Left lung (tissue), 10 donors: ENCODE results near the gene XPO5. TPM values are rescaled to one million over a fixed set of nuclear protein-coding genes. Genes with fewer than 3 reads are reported as not detected.
A peak's percentile ranks its signal among the peaks of the same experiment; 100 is the strongest.

Experiments
- ATAC-seq: fragments of 200-7000 bp; cut with Tn5 transposase; one replicate; pipeline ENCODE4 v1.9.1; 2020; ENCODE audit warnings: moderate library complexity
- DNase-seq, 4 donors: peaks; one replicate each; pipeline ENCODE4 v3.0.0-alpha.2; 2013 to 2020
- H3K27ac ChIP-seq, 2 donors: fragments of 200-600 bp; sonication (generic) in 1 of 2; one replicate each; pipeline versions ENCODE4 v1.5.0 to v1.8.0; 2020 to 2021
- H3K27me3 ChIP-seq, 2 donors: fragments of 200-600 bp; sonication (generic) in 1 of 2; one replicate each; pipeline versions ENCODE4 v1.5.0 to v1.8.0; 2020 to 2021
- H3K36me3 ChIP-seq, 2 donors: fragments of 200-600 bp; sonication (generic) in 1 of 2; one replicate each; pipeline versions ENCODE4 v1.5.0 to v1.8.0; 2020 to 2021
- H3K4me1 ChIP-seq, 2 donors: fragments of 200-600 bp; one replicate each; pipeline ENCODE4 v1.8.0; 2021
- H3K4me3 ChIP-seq, 2 donors: fragments of 200-600 bp; sonication (generic) in 1 of 2; one replicate each; pipeline versions ENCODE4 v1.5.0 to v1.8.0; 2020 to 2021; ENCODE audit warnings: mild to moderate bottlenecking in 1 of 2
- H3K9me3 ChIP-seq, 2 donors: fragments of 200-600 bp; sonication (generic) in 1 of 2; one replicate each; pipeline versions ENCODE4 v1.5.0 to v1.8.0; 2020 to 2021
- CTCF ChIP-seq, 2 donors: fragments of 200-600 bp; sonication (generic) in 1 of 2; IDR thresholded peaks; one replicate each; pipeline versions ENCODE4 v1.5.0 to v1.8.0; 2021; ENCODE audit warnings: antibody characterized with exemption in 2 of 2
- intact Hi-C, 2 donors: fragments of 100-400 bp; cut with DNase I; formaldehyde crosslinking; loops; one replicate each; pipeline versions ENCODE4 v1.11.2 to v1.14.2; 2022
- polyA plus RNA-seq, 6 donors: library from polyadenylated mRNA; unstranded; fragments of 120-200 nt; gene quantifications; one replicate each; pipeline ENCODE4 v1.2.1, GENCODE V29; 2013; ENCODE audit not compliant: insufficient read length in 6 of 6
- total RNA-seq, 2 donors: library from RNA; stranded (reverse); fragmentation: NEBNext Ultra II Directional; extraction: Animal tissue kit (Norgen Biotek cat#: 25700); gene quantifications; one replicate each; pipeline ENCODE4 v1.2.1, GENCODE V29; 2021
- donor health status: DM: no; HTN: yes; CAD: no.
- donor health status: DM: no; HTN: no; CAD: no.

Gene XPO5
- total and polyA plus RNA-seq, 8 donors, result 24.0 to 52.9 (median 42.0) TPM

- Histone ChIP-seq H3K4me1 (peaks cover 22 to 31% of the 10 kb centered on the region in 2 donors), H3K27me3 (no peaks in the 10 kb centered on the region), H3K4me3 (no peak overlapping the region), H3K36me3 (peaks cover 0 to 15% of the 10 kb centered on the region in 2 donors), H3K27ac (no peak overlapping the region), H3K9me3 (no peaks in the 10 kb centered on the region)
- ATAC-seq, result no peak
- TF ChIP-seq CTCF (IDR thresholded peaks at IDR 0.05), result no peak
- intact Hi-C loops, result no loop called here
- DNase-seq, result no peak
Measured at GRCh38 chr6:43578748-43579147, 2.9 kb upstream of the XPO5 start.

GRCh38 chr6:43575105-43575771 is 600 bp downstream of the XPO5 start:
- H3K9me3 ChIP-seq, result no peaks in the 10 kb centered on the region
- H3K27ac ChIP-seq, result peak overlapping the region; percentile 70 to 76
- peak overlapping the region; percentile 86 to 100 for H3K4me3 ChIP-seq
- intact Hi-C loops, result no loop called here
- ATAC-seq (peak; percentile 39), DNase-seq (peak in 3 of 4 donors; percentile 33 to 90 (median 34))
- no peak for TF ChIP-seq CTCF (IDR thresholded peaks at IDR 0.05)
- H3K27me3 ChIP-seq, result no peaks in the 10 kb centered on the region
- H3K4me1 ChIP-seq, result peaks cover 22 to 31% of the 10 kb centered on the region in 2 donors
- peaks cover 0 to 31% of the 10 kb centered on the region in 2 donors for H3K36me3 ChIP-seq

GRCh38 chr6:43572015-43572414 is 3.8 kb downstream of the XPO5 start:
- no peak overlapping the region for H3K4me3 ChIP-seq
- peaks cover 9 to 15% of the 10 kb centered on the region in 2 donors for H3K4me1 ChIP-seq
- no peaks in the 10 kb centered on the region for H3K27me3 ChIP-seq
- no peak for ATAC-seq
- DNase-seq, result no peak
- intact Hi-C loops, result no loop called here
- no peak overlapping the region for H3K27ac ChIP-seq
- no peaks in the 10 kb centered on the region for H3K9me3 ChIP-seq
- TF ChIP-seq CTCF (IDR thresholded peaks at IDR 0.05), result no peak
- peaks cover 0 to 60% of the 10 kb centered on the region in 2 donors for H3K36me3 ChIP-seq

GRCh38 chr6:43570876-43571441 is 4.9 kb downstream of the XPO5 start:
- peaks cover 0 to 71% of the 10 kb centered on the region in 2 donors for H3K36me3 ChIP-seq

More at GRCh38 chr6:43570876-43571441, 4.9 kb downstream of the XPO5 start:
- ATAC-seq, result no peak
- intact Hi-C loops, result no loop called here
- no peaks in the 10 kb centered on the region for H3K9me3 ChIP-seq
- H3K4me3 ChIP-seq, result no peak overlapping the region
- H3K27ac ChIP-seq, result no peak overlapping the region
- H3K27me3 ChIP-seq, result no peaks in the 10 kb centered on the region
- no peak for DNase-seq
- no peak for TF ChIP-seq CTCF (IDR thresholded peaks at IDR 0.05)
- peaks cover 9% of the 10 kb centered on the region in 2 donors for H3K4me1 ChIP-seq
